Suprapubic skin (tissue), 4 donors: Measurements from ENCODE around the gene ZSCAN31. TPM values are rescaled to one million over a fixed set of nuclear protein-coding genes. Genes with fewer than 3 reads are reported as not detected.

Experiments
- DNase-seq, 2 donors: peaks; one replicate each; pipeline ENCODE4 v3.0.0-alpha.2; 2019; ENCODE audit warnings: low spot score in 2 of 2
- H3K27ac ChIP-seq: fragments of 200-600 bp; sonication (generic); one replicate; pipeline ENCODE4 v1.5.1; 2019
- H3K27me3 ChIP-seq: fragments of 200-600 bp; sonication (generic); one replicate; pipeline ENCODE4 v1.5.1; 2019
- H3K36me3 ChIP-seq: fragments of 200-600 bp; sonication (generic); one replicate; pipeline ENCODE4 v1.5.1; 2019
- H3K4me1 ChIP-seq: fragments of 200-600 bp; sonication (generic); one replicate; pipeline ENCODE4 v1.5.1; 2019
- H3K4me3 ChIP-seq: fragments of 200-600 bp; sonication (generic); one replicate; pipeline ENCODE4 v1.5.1; 2019; ENCODE audit warnings: mild to moderate bottlenecking
- H3K9me3 ChIP-seq: fragments of 200-600 bp; sonication (generic); one replicate; pipeline ENCODE4 v1.5.1; 2019
- CTCF ChIP-seq, 2 donors: fragments of 200-600 bp in 1 of 2; fragments of 450-650 bp in 1 of 2; sonication (generic) in 1 of 2; IDR thresholded peaks; one replicate each; pipeline ENCODE4 v1.5.1; 2016 to 2019; ENCODE audit warnings: antibody characterized with exemption in 2 of 2, mild to moderate bottlenecking in 1 of 2, moderate library complexity in 1 of 2
- EP300 ChIP-seq: sonication (generic); formaldehyde crosslinking; IDR thresholded peaks from one replicate; pipeline ENCODE4 v1.6.1; 2017; ENCODE audit warnings: antibody characterized with exemption
- POLR2A ChIP-seq, 2 donors: fragments of 450-650 bp; IDR thresholded peaks; one replicate each; pipeline ENCODE4 v1.6.1; 2017; ENCODE audit warnings: antibody characterized with exemption in 2 of 2, mild to moderate bottlenecking in 2 of 2, moderate library complexity in 2 of 2
- POLR2AphosphoS5 ChIP-seq, 3 donors: sonication (generic); formaldehyde crosslinking; IDR thresholded peaks; one replicate each; pipeline ENCODE4 v1.6.1; 2017; ENCODE audit warnings: antibody characterized with exemption in 3 of 3
- WGBS: methylation state at CpG from one replicate; pipeline ENCODE4 v1.1.5; 2018; 5-methylcytosine and 5-hydroxymethylcytosine counted together
- total RNA-seq, 4 donors: library from RNA; depleted of rRNA; stranded (reverse); fragments of >200 nt; gene quantifications; one replicate each; pipeline ENCODE4 v1.1.0, GENCODE V29; 2016

ZSCAN31 gene
- total RNA-seq, 4 donors from 2014 or later: 2.8 to 11.3 (median 10.7) TPM

- Histone ChIP-seq H3K4me3 (no peak overlapping the region), H3K36me3 (peaks cover 45% of the 10 kb centered on the region), H3K9me3 (no peaks in the 10 kb centered on the region), H3K4me1 (peaks cover 10% of the 10 kb centered on the region), H3K27me3 (no peaks in the 10 kb centered on the region), H3K27ac (no peak overlapping the region)
- no peak for DNase-seq
- TF ChIP-seq EP300: no peak
- no peak for TF ChIP-seq CTCF (IDR thresholded peaks at IDR 0.05)
- TF ChIP-seq POLR2A (IDR thresholded peaks at IDR 0.05): no peak
- TF ChIP-seq POLR2AphosphoS5 (IDR thresholded peaks at IDR 0.05): no peak
- WGBS: 75% methylated on average over 3 of the region's 3 CpGs
Observed at GRCh38 chr6:28277746-28278145, 58.2 kb downstream of the ZSCAN31 start.

DNA sequence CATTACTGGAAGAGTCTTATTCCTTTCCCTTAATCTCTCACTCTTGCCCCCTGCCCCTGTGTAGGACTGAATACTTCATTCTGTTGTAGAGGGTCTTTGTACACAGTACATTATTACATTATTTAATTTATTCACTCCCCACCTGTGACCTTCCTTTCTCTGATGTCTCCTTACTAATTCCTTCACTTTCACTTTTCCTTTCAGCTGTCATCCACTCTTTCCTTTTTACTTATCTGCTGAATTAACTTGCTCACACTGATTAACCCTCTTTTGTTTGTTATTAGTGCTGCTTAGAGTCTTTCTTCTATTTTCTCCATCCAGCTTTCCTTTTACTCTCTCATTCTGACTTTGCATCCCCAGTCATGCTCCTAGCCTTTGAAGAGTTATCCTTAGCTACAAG lies 61.1 kb downstream of the ZSCAN31 start:
- DNase-seq: no peak
- peaks cover 56% of the 10 kb centered on the region for H3K36me3 ChIP-seq
- H3K4me1 ChIP-seq: no peaks in the 10 kb centered on the region
- H3K9me3 ChIP-seq: no peaks in the 10 kb centered on the region
- H3K27ac ChIP-seq: no peak overlapping the region
- no peak for TF ChIP-seq CTCF (IDR thresholded peaks at IDR 0.05)
- TF ChIP-seq POLR2A (IDR thresholded peaks at IDR 0.05): no peak
- TF ChIP-seq POLR2AphosphoS5 (IDR thresholded peaks at IDR 0.05): no peak
- no peak for TF ChIP-seq EP300
- H3K4me3 ChIP-seq: no peak overlapping the region
- no peaks in the 10 kb centered on the region for H3K27me3 ChIP-seq

Other genes with a start within 250 kb of the ZSCAN31 start
- 1 to 10 TPM; 2.4 to 7.6 (median 4.2) TPM for gene ZSCAN16, start 211.5 kb downstream of the ZSCAN31 start, total RNA-seq
- 10 to 100 TPM in 3 of 4 donors, 1 to 10 TPM in 1; 7.6 to 23.0 (median 14.2) TPM for gene ZKSCAN8, start 194.3 kb downstream of the ZSCAN31 start, total RNA-seq
- 10 to 100 TPM in 1 of 4 donors, 1 to 10 TPM in 3; 3.6 to 12.5 (median 7.6) TPM for gene ZSCAN9, start 110.9 kb downstream of the ZSCAN31 start, total RNA-seq
- 1 to 10 TPM; 1.2 to 5.0 (median 3.0) TPM for gene ZKSCAN4, start 83.9 kb downstream of the ZSCAN31 start, total RNA-seq
- gene NKAPL, start 76.9 kb downstream of the ZSCAN31 start, total RNA-seq: under 1 TPM in 2 of 4 donors, not detected in 2; 0.47 to 0.78 TPM
- 10 to 100 TPM in 2 of 4 donors, 1 to 10 TPM in 2; 4.9 to 23.3 (median 11.4) TPM for gene ZSCAN26, start 69.0 kb downstream of the ZSCAN31 start, total RNA-seq
- 1 to 10 TPM in 2 of 4 donors, under 1 TPM in 2; 0.64 to 2.3 (median 1.2) TPM for gene PGBD1, start 54.6 kb downstream of the ZSCAN31 start, total RNA-seq
- 1 to 10 TPM; 3.1 to 6.0 (median 4.5) TPM for gene ZKSCAN3, start 13.8 kb upstream of the ZSCAN31 start, total RNA-seq
- 1 to 10 TPM; 1.2 to 3.2 (median 2.3) TPM for gene ZSCAN12, start 63.6 kb upstream of the ZSCAN31 start, total RNA-seq
- gene ZSCAN23, start 107.3 kb upstream of the ZSCAN31 start, total RNA-seq: 1 to 10 TPM in 2 of 4 donors, under 1 TPM in 1, not detected in 1; 0.68 to 5.9 (median 4.8) TPM
- gene GPX6, start 179.6 kb upstream of the ZSCAN31 start, total RNA-seq: not detected
- gene GPX5, start 189.7 kb upstream of the ZSCAN31 start, total RNA-seq: not detected